ENCODE data around the gene PPP1R9B.

Gene PPP1R9B

GRCh38 chr17:50123649-50124349 lies 26.7 kb downstream of the PPP1R9B start:
- no peak for DNase-seq

GRCh38 chr17:50122945-50123344 lies 27.5 kb downstream of the PPP1R9B start:
- no peak for DNase-seq

- DNase-seq, result no peak
These were observed 29.8 kb downstream of the PPP1R9B start for GRCh38 chr17:50120475-50121253.

- no peak for DNase-seq
These were observed 31.7 kb downstream of the PPP1R9B start for GRCh38 chr17:50118828-50119218.

DNA sequence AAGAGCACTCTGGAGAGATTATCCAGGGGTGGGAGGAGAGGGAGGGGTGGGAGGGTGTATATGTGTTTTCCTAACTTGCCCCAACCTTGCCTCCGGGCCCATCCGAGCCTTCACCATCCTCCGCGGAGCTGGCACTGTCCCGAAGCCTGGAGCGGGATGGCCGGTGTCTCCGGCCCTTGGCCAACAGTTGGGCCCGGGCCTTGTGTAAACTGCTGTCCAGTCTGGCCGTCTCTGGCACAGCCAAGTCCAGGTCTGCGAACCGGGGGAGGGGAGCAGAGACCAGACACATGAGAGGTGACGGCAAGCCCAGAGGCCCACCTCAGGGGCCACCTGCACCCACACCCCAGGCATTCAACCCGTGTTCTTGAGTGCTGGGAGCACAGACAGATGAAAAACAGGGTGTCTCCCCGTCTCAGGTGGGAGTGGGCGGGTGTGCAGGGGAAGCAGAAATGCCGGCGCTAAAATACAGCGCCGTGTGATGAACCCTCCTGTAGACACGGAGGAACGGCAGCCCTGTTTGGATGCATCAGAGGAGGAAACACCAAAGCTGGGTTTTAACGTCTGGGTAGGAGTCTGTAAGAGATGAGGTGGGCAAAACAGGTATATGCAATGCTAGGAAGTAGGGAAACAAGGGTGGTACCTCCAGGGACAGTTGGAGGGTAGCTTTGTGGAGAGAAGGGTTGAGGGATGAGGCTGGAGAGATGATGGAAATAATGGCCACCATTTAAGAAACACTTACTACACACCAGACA lies 32.2 kb downstream of the PPP1R9B start:
- no peak for DNase-seq

DNA sequence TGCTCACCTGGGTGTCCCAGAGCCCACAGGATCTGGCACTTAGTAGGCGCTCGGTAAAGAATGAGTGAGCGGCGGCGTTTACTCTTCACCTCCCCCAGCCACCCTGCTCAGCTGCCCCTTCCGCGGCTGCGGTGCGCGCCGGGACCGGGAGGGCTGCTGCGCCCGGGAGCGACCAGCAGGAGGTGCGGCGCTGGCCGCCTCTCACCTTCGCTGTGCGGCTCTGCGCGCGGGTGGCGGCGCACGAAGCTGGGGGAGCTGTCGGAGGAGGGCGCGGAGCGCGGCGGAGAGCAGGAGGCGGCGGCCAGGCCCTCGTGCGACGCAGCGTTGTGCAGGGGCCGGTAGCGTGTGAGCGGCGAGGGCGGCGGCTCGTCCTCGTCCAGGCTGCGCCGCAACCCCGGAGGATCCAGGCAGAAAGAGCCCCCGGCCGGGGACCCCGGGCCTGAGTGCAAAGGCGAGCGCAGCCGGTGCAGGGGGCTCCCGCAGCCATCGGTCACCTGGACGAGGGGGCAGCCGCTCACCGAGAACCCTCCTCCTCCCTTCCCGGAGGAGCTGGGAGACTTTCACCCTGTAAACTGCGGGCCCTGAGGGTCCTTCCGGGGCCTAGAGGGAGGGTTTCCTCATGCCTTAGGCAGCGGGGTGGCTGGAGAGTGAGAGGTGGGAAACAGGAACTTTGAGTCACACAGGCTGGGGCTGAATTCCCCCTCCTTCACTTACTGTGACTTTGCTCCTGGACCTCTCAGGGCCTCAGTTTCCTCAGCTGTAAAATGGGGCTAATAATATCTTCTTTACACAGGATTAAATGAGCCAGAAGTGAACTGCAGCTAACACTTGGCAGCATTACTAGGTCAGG lies 33.0 kb downstream of the PPP1R9B start:
- DNase-seq, result peak; percentile 57

DNA sequence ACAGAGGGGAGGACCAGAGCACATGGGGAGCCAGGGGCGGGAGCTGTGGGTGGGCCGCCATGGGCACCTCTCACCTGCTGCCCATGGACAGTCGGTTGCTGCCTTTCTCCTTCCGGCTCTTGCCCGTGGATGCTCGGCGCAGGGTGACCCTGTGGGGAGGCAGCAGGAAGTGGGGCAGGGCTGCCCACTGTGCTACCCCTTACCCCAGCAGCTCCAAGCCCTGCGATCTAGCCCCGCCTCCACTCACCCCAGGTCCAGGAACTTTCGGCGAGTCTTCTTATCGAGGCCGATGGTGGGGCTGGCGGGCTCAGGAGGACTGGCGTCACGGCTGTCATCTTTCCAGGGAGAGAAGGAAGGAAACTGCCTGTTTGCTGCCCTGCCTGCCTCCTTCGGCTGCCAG lies 34.7 kb downstream of the PPP1R9B start:
- DNase-seq, result no peak

- DNase-seq, result peak; percentile 53
These were observed 35.6 kb downstream of the PPP1R9B start for GRCh38 chr17:50114849-50115357.

DNA sequence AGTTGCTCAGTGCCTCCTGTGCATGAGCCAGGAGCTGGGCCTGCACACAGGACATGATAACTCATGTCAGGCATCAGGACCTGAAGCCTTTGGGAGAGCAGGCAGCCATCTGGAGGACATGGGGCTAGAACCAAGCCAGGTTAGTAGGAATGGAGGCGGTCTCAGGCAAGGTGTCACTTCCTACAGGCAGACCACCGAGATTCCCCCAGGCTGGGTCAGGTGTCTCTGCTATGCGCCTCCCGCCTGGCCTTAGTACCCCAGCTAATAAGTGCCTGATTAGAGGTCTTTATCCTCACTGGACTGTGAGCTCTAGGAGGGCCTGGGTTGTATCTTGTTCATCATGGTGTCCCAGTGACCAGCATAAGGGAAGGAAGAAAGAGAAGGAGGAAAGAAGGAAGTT lies 36.1 kb downstream of the PPP1R9B start:
- no peak for DNase-seq

GRCh38 chr17:50113624-50114320 lies 36.7 kb downstream of the PPP1R9B start:
- DNase-seq, result no peak

GRCh38 chr17:50112694-50113093 lies 37.8 kb downstream of the PPP1R9B start:
- DNase-seq, result no peak

GRCh38 chr17:50111673-50112655 lies 38.5 kb downstream of the PPP1R9B start:
- DNase-seq, result no peak

- DNase-seq, result no peak
These were observed 39.7 kb downstream of the PPP1R9B start for GRCh38 chr17:50110591-50111349.

- no peak for DNase-seq
These were observed 40.7 kb downstream of the PPP1R9B start for GRCh38 chr17:50109785-50110184.

- no peak for DNase-seq
These were observed 41.3 kb downstream of the PPP1R9B start for GRCh38 chr17:50109207-50109606.

GRCh38 chr17:50108556-50108955 lies 41.9 kb downstream of the PPP1R9B start:
- no peak for DNase-seq

DNA sequence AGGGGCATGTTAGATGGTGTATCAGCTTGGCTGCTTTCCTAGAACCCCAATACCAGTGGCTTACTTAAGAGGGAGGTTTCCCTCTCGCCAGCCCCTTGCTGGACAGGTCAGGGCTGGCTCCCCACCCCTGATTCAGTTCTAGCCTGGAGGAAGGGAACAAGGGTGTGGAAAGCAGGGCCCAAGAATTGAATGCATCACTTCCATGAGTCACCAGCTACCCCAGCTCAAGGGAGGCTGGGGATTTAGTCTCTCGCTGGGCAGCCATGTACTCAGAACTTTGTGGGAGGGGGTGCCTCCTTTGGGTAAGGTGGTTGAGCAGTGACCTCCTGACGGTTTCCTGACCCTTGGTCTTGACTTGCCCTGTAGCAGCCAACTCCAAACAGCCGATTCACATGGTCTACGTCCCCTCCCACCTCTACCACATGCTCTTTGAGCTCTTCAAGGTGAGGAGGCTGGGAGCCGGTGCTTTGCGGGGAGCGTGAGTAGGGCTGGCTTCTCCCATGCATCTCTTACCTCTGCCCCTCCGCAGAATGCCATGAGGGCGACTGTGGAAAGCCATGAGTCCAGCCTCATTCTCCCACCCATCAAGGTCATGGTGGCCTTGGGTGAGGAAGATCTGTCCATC lies 42.6 kb downstream of the PPP1R9B start:
- peak; percentile 35 for DNase-seq

DNA sequence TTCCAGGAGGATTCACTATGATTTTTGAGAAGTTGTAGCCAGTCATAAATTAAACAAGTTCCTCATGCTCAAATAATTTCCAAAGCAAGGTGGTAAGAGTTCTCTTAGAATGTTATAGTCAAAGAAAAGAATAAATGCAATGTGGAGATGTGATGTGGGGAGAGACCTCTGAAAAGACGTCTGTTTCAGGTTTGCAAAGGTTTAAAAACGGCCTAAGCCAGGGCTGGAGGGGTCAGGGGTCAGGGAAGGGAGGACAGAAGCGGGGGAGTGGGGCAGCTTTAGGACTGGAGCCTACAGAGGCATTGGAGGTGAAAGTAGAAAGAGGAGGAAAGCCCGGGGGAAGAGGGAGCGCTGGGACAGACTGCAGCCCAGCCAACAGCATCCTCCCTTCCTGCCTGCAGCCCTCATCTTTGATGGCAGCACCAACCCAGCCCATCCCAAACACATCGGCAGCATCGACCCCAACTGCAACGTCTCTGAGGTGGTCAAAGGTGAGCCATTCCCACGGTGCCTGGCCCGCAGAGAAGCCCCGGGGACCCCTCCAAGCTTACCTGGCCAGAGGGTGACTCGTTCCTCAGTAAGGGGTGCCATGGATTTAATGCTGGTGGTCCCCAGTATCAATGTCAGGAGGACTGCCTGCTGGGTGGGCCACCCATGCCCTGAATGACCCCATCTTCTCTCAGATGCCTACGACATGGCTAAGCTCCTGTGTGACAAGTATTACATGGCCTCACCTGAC lies 43.9 kb downstream of the PPP1R9B start:
- DNase-seq, result no peak

Data from fibroblast of skin of abdomen (primary cell).